ENCODE data around the gene GTF2H2.
"Not testable (repeated sequence)": the region's sequence is repeated elsewhere in the genome, so short reads cannot be mapped to it uniquely, and the experiment has no call there.

GTF2H2 gene

DNA sequence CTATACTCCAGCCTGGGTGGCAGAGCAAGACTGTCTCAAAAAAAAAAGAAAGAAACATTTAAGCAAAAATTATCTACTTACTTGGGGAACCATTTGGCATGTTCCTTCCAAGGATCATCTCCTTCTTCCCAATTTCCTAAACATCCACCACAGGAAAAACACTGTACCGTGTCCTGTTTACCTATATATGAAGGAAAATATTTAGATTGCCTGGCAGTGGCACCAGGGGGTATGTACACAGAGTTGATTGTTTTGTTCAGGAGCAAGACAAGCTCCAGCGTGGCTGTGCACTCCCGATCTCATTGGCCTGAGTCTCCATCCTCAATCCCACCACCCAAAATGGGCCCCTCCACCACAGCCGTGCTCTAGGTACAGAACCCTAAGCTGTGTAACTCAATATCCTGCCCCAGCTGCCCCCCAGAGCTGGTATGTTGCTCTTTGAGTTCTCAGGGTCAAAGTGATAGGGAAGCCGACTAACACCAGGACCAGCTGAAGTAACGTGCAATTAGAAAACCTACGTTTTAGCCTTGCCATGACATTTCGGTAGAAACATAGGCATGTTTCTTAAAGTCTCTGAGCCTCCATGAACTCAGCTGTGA, 56.2 kb downstream of the GTF2H2 start:
- DNase-seq (ENCODE audit: low spot score): no peak

- DNase-seq (ENCODE audit: low spot score): not testable (repeated sequence)
Measured at GRCh38 chr5:71006983-71007382, 60.5 kb downstream of the GTF2H2 start.

Measured in putamen (tissue), 1 donor.